CD8-positive, alpha-beta memory T cell (primary cell): ENCODE measurements around the gene DCT. TPM values are rescaled to one million over a fixed set of nuclear protein-coding genes. Genes with fewer than 3 reads are reported as not detected.
"Not testable (repeated sequence)": the region's sequence is repeated elsewhere in the genome, so short reads cannot be mapped to it uniquely, and the experiment has no call there.

Source experiments
- CTCF ChIA-PET: fragments of 350-600 bp; sonication (Branson Sonifier 250); formaldehyde crosslinking; loops from one replicate; lab custom pipeline; 2021; ENCODE audit warnings: antibody characterized with exemption; lab: Charles Lee
- POLR2A ChIA-PET: fragments of 350-600 bp; sonication (Branson Sonifier 250); formaldehyde crosslinking; loops from one replicate; lab custom pipeline; 2021; ENCODE audit warnings: antibody characterized with exemption; lab: Charles Lee
- DNase-seq, 5 donors: peaks; one replicate each; pipeline versions ENCODE4 v3.0.0 to v3.0.0-alpha.2; 2020 to 2022; ENCODE audit warnings: mixed read lengths in 1 of 5
- H3K27ac ChIP-seq: one replicate; pipeline ENCODE4 v1.7.0; 2013; ENCODE audit warnings: low read depth, mild to moderate bottlenecking, low read length, moderate library complexity
- H3K27me3 ChIP-seq: 2 replicates; pipeline ENCODE4 v1.7.0; 2013; ENCODE audit warnings: low read length, mild to moderate bottlenecking; ENCODE audit not compliant: insufficient read depth, poor library complexity, severe bottlenecking
- H3K36me3 ChIP-seq: 2 replicates; pipeline ENCODE4 v1.7.0; 2013; ENCODE audit warnings: mild to moderate bottlenecking, low read length, moderate library complexity; ENCODE audit not compliant: insufficient read depth
- H3K4me1 ChIP-seq: 2 replicates; pipeline ENCODE4 v1.7.0; 2013; ENCODE audit warnings: mild to moderate bottlenecking, low read length, moderate library complexity; ENCODE audit not compliant: insufficient read depth
- H3K4me3 ChIP-seq: 2 replicates; pipeline ENCODE4 v1.7.0; 2013; ENCODE audit warnings: mild to moderate bottlenecking, low read length
- H3K9me3 ChIP-seq: 2 replicates; pipeline ENCODE4 v1.7.0; 2013; ENCODE audit warnings: mild to moderate bottlenecking, low read length
- H3K27ac Mint-ChIP-seq, 8 donors: one replicate each; pipeline ENCODE4 v1.8.0; 2020 to 2021; ENCODE audit warnings: mixed read lengths in 8 of 8, mild to moderate bottlenecking in 6 of 8, inconsistent platforms in 3 of 8, moderate library complexity in 3 of 8
- H3K27me3 Mint-ChIP-seq, 2 donors: one replicate each; pipeline ENCODE4 v1.8.0; 2020 to 2021; ENCODE audit warnings: mixed read lengths in 2 of 2, mild to moderate bottlenecking in 1 of 2, moderate library complexity in 1 of 2
- H3K36me3 Mint-ChIP-seq, 3 donors: one replicate each; pipeline ENCODE4 v1.8.0; 2020 to 2021; ENCODE audit warnings: mixed read lengths in 3 of 3, inconsistent platforms in 1 of 3, mild to moderate bottlenecking in 1 of 3
- H3K4me1 Mint-ChIP-seq, 3 donors: one replicate each; pipeline ENCODE4 v1.8.0; 2020 to 2021; ENCODE audit warnings: mixed read lengths in 3 of 3, inconsistent platforms in 1 of 3, mild to moderate bottlenecking in 1 of 3
- H3K4me3 Mint-ChIP-seq, 7 donors: one replicate each; pipeline ENCODE4 v1.8.0; 2020 to 2021; ENCODE audit warnings: mixed read lengths in 7 of 7, mild to moderate bottlenecking in 6 of 7, moderate library complexity in 4 of 7, inconsistent platforms in 2 of 7
- H3K9me3 Mint-ChIP-seq, 5 donors: one replicate each; pipeline ENCODE4 v1.8.0; 2020 to 2022; ENCODE audit warnings: mixed read lengths in 5 of 5, mild to moderate bottlenecking in 3 of 5, moderate library complexity in 2 of 5, inconsistent platforms in 1 of 5
- polyA plus RNA-seq: library from polyadenylated mRNA; unstranded; fragments of 300-500 nt; fragmentation: Illumina TruSeq; gene quantifications from one replicate; pipeline ENCODE4 v1.2.3, GENCODE V29; 2021
- total RNA-seq, 2 experiments: library from RNA; stranded (reverse); gene quantifications; one replicate each; pipeline ENCODE4 v1.2.3, GENCODE V29; 2021

The DCT gene
- total and polyA plus RNA-seq, 3 experiments from 2014 or later: 0.07 TPM; not detected in 2

DNA sequence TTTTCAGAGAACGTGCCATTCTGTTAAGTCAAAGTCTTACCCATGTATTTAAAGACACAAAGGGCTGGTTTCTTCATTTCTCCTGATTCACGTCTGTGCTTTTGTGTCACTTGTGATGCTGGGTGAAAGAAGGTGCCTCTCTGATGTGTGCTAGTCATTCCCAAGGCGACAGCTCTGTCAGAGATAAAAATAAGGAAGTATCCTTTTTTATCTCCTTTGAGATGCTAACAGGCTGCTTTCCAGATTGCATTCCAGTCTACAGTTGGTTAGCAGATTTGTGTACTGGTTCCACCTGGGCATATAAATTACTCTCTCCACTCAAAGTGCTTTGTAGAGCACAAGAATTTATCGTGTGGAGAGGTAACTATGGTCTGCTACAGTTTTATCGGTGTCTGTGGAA, 33.5 kb upstream of the DCT start:
- no peaks in the 10 kb centered on the region for H3K9me3 ChIP-seq
- Mint-ChIP-seq H3K4me1 (no peaks in the 10 kb centered on the region), H3K9me3 (peaks cover 0 to 9% (median 5%) of the 10 kb centered on the region in 5 donors), H3K27ac (no peak overlapping the region), H3K36me3 (peaks cover 0 to 4% (median 2%) of the 10 kb centered on the region in 3 donors), H3K27me3 (peaks cover 11 to 43% of the 10 kb centered on the region in 2 donors), H3K4me3 (no peak overlapping the region)
- peaks cover 3% of the 10 kb centered on the region for H3K4me1 ChIP-seq
- H3K4me3 ChIP-seq: no peak overlapping the region
- ChIA-PET POLR2A (no interaction called here), CTCF (no interaction called here)
- DNase-seq: no peak
- no peak overlapping the region for H3K27ac ChIP-seq
- H3K36me3 ChIP-seq: no peaks in the 10 kb centered on the region
- H3K27me3 ChIP-seq: no peaks in the 10 kb centered on the region

GRCh38 chr13:94505730-94506129, 26.2 kb upstream of the DCT start:
- no peak overlapping the region for H3K27ac Mint-ChIP-seq
- H3K36me3 ChIP-seq: no peaks in the 10 kb centered on the region
- H3K36me3 Mint-ChIP-seq: peaks cover 0 to 4% (median 0%) of the 10 kb centered on the region in 3 donors
- H3K4me3 ChIP-seq: no peak overlapping the region
- ChIA-PET POLR2A (no interaction called here), CTCF (no interaction called here)
- H3K4me3 Mint-ChIP-seq: no peak overlapping the region
- H3K9me3 ChIP-seq: no peaks in the 10 kb centered on the region
- no peak overlapping the region for H3K27ac ChIP-seq
- H3K27me3 ChIP-seq: no peaks in the 10 kb centered on the region
- H3K4me1 Mint-ChIP-seq: peaks cover 3 to 11% (median 7%) of the 10 kb centered on the region in 3 donors
- peaks cover 14 to 35% of the 10 kb centered on the region in 2 donors for H3K27me3 Mint-ChIP-seq
- peaks cover 11% of the 10 kb centered on the region for H3K4me1 ChIP-seq
- peaks cover 0 to 5% (median 3%) of the 10 kb centered on the region in 5 donors for H3K9me3 Mint-ChIP-seq
- DNase-seq: no peak

- Mint-ChIP-seq H3K36me3 (no peaks in the 10 kb centered on the region), H3K27me3 (peaks cover 14 to 27% of the 10 kb centered on the region in 2 donors)
- no peak overlapping the region for H3K4me3 ChIP-seq
These were observed 24.4 kb upstream of the DCT start for GRCh38 chr13:94503851-94504250.

GRCh38 chr13:94498831-94499230, 19.3 kb upstream of the DCT start:
- not testable (repeated sequence) for H3K27ac Mint-ChIP-seq, H3K36me3 Mint-ChIP-seq, H3K27ac ChIP-seq, H3K9me3 ChIP-seq, H3K4me3 Mint-ChIP-seq, H3K4me3 ChIP-seq, H3K4me1 ChIP-seq, H3K27me3 Mint-ChIP-seq, H3K9me3 Mint-ChIP-seq, H3K36me3 ChIP-seq, DNase-seq, H3K4me1 Mint-ChIP-seq, H3K27me3 ChIP-seq
- CTCF ChIA-PET: interaction anchor here (1.4 kb wide), 1 partner anchor 16 kb away, joined by 3 read pairs; no protein-coding TSS in a partner anchor
- POLR2A ChIA-PET: interaction anchor here (0.8 kb wide), 1 partner anchor 51 kb away, joined by 3 read pairs; no protein-coding TSS in a partner anchor

More at GRCh38 chr13:94503851-94504250, 24.4 kb upstream of the DCT start:
- Histone ChIP-seq H3K4me1 (peaks cover 11% of the 10 kb centered on the region), H3K27me3 (no peaks in the 10 kb centered on the region), H3K27ac (no peak overlapping the region), H3K9me3 (no peaks in the 10 kb centered on the region), H3K36me3 (no peaks in the 10 kb centered on the region)
- ChIA-PET POLR2A (no interaction called here), CTCF (no interaction called here)
- Mint-ChIP-seq H3K4me3 (no peak overlapping the region), H3K4me1 (peaks cover 3 to 11% (median 7%) of the 10 kb centered on the region in 3 donors), H3K9me3 (peaks cover 0 to 1% (median 0%) of the 10 kb centered on the region in 5 donors), H3K27ac (no peak overlapping the region)
- no peak for DNase-seq

GRCh38 chr13:94495806-94496205, 16.3 kb upstream of the DCT start:
- no peaks in the 10 kb centered on the region for H3K27me3 ChIP-seq
- H3K9me3 Mint-ChIP-seq: peaks cover 0 to 5% (median 0%) of the 10 kb centered on the region in 5 donors
- H3K36me3 ChIP-seq: no peaks in the 10 kb centered on the region
- POLR2A ChIA-PET: no interaction called here
- H3K27ac ChIP-seq: no peak overlapping the region
- no peak overlapping the region for H3K4me3 Mint-ChIP-seq
- H3K27me3 Mint-ChIP-seq: no peaks in the 10 kb centered on the region
- H3K4me3 ChIP-seq: no peak overlapping the region
- CTCF ChIA-PET: no interaction called here
- no peaks in the 10 kb centered on the region for H3K9me3 ChIP-seq
- H3K4me1 ChIP-seq: no peaks in the 10 kb centered on the region
- no peak for DNase-seq
- H3K4me1 Mint-ChIP-seq: no peaks in the 10 kb centered on the region
- H3K36me3 Mint-ChIP-seq: no peaks in the 10 kb centered on the region
- no peak overlapping the region for H3K27ac Mint-ChIP-seq

DNA sequence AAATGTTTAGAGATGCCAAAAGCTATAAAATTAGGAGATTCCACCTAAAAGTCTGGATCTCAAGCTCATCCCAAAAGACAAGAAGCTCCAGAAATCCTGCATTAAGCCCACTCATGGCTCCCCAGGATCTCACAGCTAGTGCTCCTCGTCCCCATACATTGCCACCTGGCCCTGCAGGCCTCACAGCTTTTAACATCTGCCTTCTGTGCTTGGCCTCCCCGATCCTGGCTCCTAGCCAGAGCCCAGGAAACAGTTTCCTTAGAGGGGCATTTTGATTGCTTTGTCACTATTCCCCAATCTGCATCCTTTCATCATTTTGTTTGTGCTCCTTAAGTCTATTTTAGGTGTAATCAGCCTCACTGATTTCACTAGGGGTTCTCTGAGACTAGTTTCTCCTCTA, 14.5 kb upstream of the DCT start:
- DNase-seq: no peak
- H3K4me3 Mint-ChIP-seq: no peak overlapping the region
- ChIA-PET POLR2A (no interaction called here), CTCF (no interaction called here)
- no peak overlapping the region for H3K27ac Mint-ChIP-seq
- H3K4me3 ChIP-seq: no peak overlapping the region
- peaks cover 0 to 1% of the 10 kb centered on the region in 2 donors for H3K27me3 Mint-ChIP-seq
- H3K9me3 Mint-ChIP-seq: peaks cover 0 to 5% (median 0%) of the 10 kb centered on the region in 5 donors
- H3K9me3 ChIP-seq: no peaks in the 10 kb centered on the region
- H3K27ac ChIP-seq: no peak overlapping the region
- no peaks in the 10 kb centered on the region for H3K4me1 Mint-ChIP-seq
- no peaks in the 10 kb centered on the region for H3K36me3 Mint-ChIP-seq
- no peaks in the 10 kb centered on the region for H3K4me1 ChIP-seq
- no peaks in the 10 kb centered on the region for H3K27me3 ChIP-seq
- H3K36me3 ChIP-seq: no peaks in the 10 kb centered on the region

GRCh38 chr13:94487043-94487442, 7.6 kb upstream of the DCT start:
- no peaks in the 10 kb centered on the region for H3K9me3 Mint-ChIP-seq
- no peaks in the 10 kb centered on the region for H3K27me3 ChIP-seq
- DNase-seq: no peak
- POLR2A ChIA-PET: no interaction called here
- H3K27ac Mint-ChIP-seq: no peak overlapping the region
- no peak overlapping the region for H3K4me3 Mint-ChIP-seq
- H3K4me3 ChIP-seq: no peak overlapping the region
- H3K36me3 ChIP-seq: no peaks in the 10 kb centered on the region
- H3K4me1 Mint-ChIP-seq: no peaks in the 10 kb centered on the region
- H3K36me3 Mint-ChIP-seq: no peaks in the 10 kb centered on the region
- H3K4me1 ChIP-seq: no peaks in the 10 kb centered on the region
- H3K27ac ChIP-seq: no peak overlapping the region
- peaks cover 3 to 13% of the 10 kb centered on the region in 2 donors for H3K27me3 Mint-ChIP-seq
- no peaks in the 10 kb centered on the region for H3K9me3 ChIP-seq
- CTCF ChIA-PET: no interaction called here

GRCh38 chr13:94483970-94484369, 4.5 kb upstream of the DCT start:
- Histone ChIP-seq H3K36me3 (no peaks in the 10 kb centered on the region), H3K9me3 (no peaks in the 10 kb centered on the region), H3K4me3 (no peak overlapping the region), H3K4me1 (no peaks in the 10 kb centered on the region), H3K27me3 (no peaks in the 10 kb centered on the region), H3K27ac (no peak overlapping the region)
- CTCF ChIA-PET: no interaction called here
- no peak overlapping the region for H3K27ac Mint-ChIP-seq
- H3K27me3 Mint-ChIP-seq: peaks cover 2 to 16% of the 10 kb centered on the region in 2 donors
- no peaks in the 10 kb centered on the region for H3K36me3 Mint-ChIP-seq
- no peak overlapping the region for H3K4me3 Mint-ChIP-seq
- DNase-seq: no peak
- POLR2A ChIA-PET: no interaction called here
- no peaks in the 10 kb centered on the region for H3K4me1 Mint-ChIP-seq
- no peaks in the 10 kb centered on the region for H3K9me3 Mint-ChIP-seq
